IMR-90 (cell line): Measurements from ENCODE around the gene PRDM10.

Source experiments
- FOS ChIP-seq: fragments of 150-350 bp; IDR thresholded peaks from 2 replicates; pipeline ENCODE4 v1.6.1; 2016; ENCODE audit warnings: low read depth, low read length
- NFE2L2 ChIP-seq: fragments of 150-350 bp; IDR thresholded peaks from 2 replicates; pipeline ENCODE4 v1.6.1; 2016; ENCODE audit warnings: low read depth, mild to moderate bottlenecking, low read length
- POLR2A ChIP-seq: IDR thresholded peaks from 2 replicates; pipeline ENCODE4 v1.6.1; 2012; ENCODE audit warnings: mild to moderate bottlenecking, low read depth, low read length
- RCOR1 ChIP-seq: IDR thresholded peaks from 2 replicates; pipeline ENCODE4 v1.6.1; 2012; ENCODE audit warnings: mild to moderate bottlenecking, low read length, improper control_type of control experiment; ENCODE audit not compliant: insufficient replicate concordance
- RFX5 ChIP-seq: IDR thresholded peaks from 2 replicates; pipeline ENCODE4 v1.8.0; 2012; ENCODE audit warnings: low read depth, mild to moderate bottlenecking, low read length, moderate library complexity
- SMC3 ChIP-seq: fragments of 150-350 bp; IDR thresholded peaks from 2 replicates; pipeline ENCODE4 v1.6.1; 2016; ENCODE audit warnings: low read depth, mild to moderate bottlenecking, antibody characterized with exemption, low read length, moderate library complexity
- TF ChIP-seq, protein P1 (sequence below): conservative IDR thresholded peaks from 2 replicates; pipeline ENCODE4 v1.5.1; 2012; ENCODE audit warnings: mild to moderate bottlenecking, low read depth, low read length, improper control_type of control experiment

DNA sequence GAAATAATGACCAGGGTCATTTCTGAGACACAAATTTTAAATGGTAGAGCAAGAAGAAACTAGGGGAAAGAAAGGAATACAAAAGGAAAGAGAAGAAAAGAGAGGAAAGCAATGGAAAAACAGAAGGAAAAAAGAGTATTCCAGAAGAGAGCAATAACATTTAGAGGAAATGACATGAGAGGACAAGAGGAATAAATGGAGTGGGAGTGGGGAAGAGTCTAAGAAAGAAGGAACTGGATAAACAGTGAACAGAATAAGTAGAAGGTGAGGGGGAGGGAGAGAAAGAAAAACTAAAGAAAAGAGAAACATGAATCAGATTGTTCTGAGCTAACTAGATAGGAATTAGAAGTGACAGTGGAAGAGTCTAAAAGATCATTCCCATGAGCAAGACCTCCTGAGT lies 28.4 kb downstream of the PRDM10 start:
- TF ChIP-seq RFX5: no peak
- TF ChIP-seq, protein P1, sequence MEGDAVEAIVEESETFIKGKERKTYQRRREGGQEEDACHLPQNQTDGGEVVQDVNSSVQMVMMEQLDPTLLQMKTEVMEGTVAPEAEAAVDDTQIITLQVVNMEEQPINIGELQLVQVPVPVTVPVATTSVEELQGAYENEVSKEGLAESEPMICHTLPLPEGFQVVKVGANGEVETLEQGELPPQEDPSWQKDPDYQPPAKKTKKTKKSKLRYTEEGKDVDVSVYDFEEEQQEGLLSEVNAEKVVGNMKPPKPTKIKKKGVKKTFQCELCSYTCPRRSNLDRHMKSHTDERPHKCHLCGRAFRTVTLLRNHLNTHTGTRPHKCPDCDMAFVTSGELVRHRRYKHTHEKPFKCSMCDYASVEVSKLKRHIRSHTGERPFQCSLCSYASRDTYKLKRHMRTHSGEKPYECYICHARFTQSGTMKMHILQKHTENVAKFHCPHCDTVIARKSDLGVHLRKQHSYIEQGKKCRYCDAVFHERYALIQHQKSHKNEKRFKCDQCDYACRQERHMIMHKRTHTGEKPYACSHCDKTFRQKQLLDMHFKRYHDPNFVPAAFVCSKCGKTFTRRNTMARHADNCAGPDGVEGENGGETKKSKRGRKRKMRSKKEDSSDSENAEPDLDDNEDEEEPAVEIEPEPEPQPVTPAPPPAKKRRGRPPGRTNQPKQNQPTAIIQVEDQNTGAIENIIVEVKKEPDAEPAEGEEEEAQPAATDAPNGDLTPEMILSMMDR: no peak
- TF ChIP-seq POLR2A: no peak
- no peak for TF ChIP-seq SMC3
- TF ChIP-seq RCOR1: no peak
- TF ChIP-seq FOS: no peak
- TF ChIP-seq NFE2L2: no peak
